PC-9 (cell line): ENCODE results near the gene CD209.

Source experiments
- CTCF ChIP-seq: fragments of 200-600 bp; sonication (generic); conservative IDR thresholded peaks from 2 replicates; pipeline ENCODE4 v1.6.1; 2017; ENCODE audit warnings: mixed run types, antibody characterized with exemption, mild to moderate bottlenecking, moderate library complexity
- EZH2 ChIP-seq: fragments of 200-600 bp; sonication (generic); IDR thresholded peaks from 2 replicates; pipeline ENCODE4 v1.8.0; 2017; ENCODE audit warnings: antibody characterized with exemption, low read depth

- TF ChIP-seq CTCF (no peak), EZH2 (no peak)
Measured at GRCh38 chr19:7787602-7788177, 40.4 kb upstream of the CD209 start.
